SK-N-SH treated with all-trans-retinoic acid at 6 μM for 48 hours (cell line): ENCODE measurements around the gene RAB8A.

Experiments
- ATAC-seq: fragments of 200-7000 bp; cut with Tn5 transposase; 3 replicates; pipeline ENCODE4 v1.9.1; 2020; ENCODE audit warnings: mild to moderate bottlenecking, moderate library complexity
- ARNTL ChIP-seq: fragments of 450-650 bp; formaldehyde crosslinking; IDR thresholded peaks from 2 replicates; pipeline ENCODE4 v1.5.0; 2020; ENCODE audit warnings: low read depth, mild to moderate bottlenecking, moderate library complexity, borderline replicate concordance
- BACH2 ChIP-seq: fragments of 250-450 bp; sonication (Bioruptor Pico); IDR thresholded peaks from 2 replicates; pipeline ENCODE4 v1.9.0; 2021; ENCODE audit warnings: mild to moderate bottlenecking, borderline replicate concordance
- CSDC2 ChIP-seq: fragments of 250-450 bp; sonication (Bioruptor Pico); IDR thresholded peaks from 2 replicates; pipeline ENCODE4 v1.5.0; 2020; ENCODE audit warnings: mild to moderate bottlenecking, moderate library complexity
- ESRRG ChIP-seq: fragments of 250-450 bp; sonication (Bioruptor Pico); IDR thresholded peaks from 2 replicates; pipeline ENCODE4 v1.6.1; 2021; ENCODE audit warnings: mild to moderate bottlenecking
- GLIS3 ChIP-seq: fragments of 250-450 bp; sonication (Bioruptor Pico); IDR thresholded peaks from 2 replicates; pipeline ENCODE4 v1.5.0; 2020; ENCODE audit warnings: mild to moderate bottlenecking, moderate library complexity
- ISL1 ChIP-seq: fragments of 250-450 bp; sonication (Bioruptor Pico); IDR thresholded peaks from 2 replicates; pipeline ENCODE4 v2.1.2; 2022; ENCODE audit warnings: mild to moderate bottlenecking, moderate library complexity
- OSR1 ChIP-seq: fragments of 250-450 bp; sonication (Bioruptor Pico); IDR thresholded peaks from 2 replicates; pipeline ENCODE4 v1.8.0; 2022; ENCODE audit warnings: moderate library complexity, mild to moderate bottlenecking, inconsistent platforms
- PPARA ChIP-seq: fragments of 250-450 bp; sonication (Bioruptor Pico); IDR thresholded peaks from 2 replicates; pipeline ENCODE4 v1.5.0; 2020; ENCODE audit warnings: mild to moderate bottlenecking, borderline replicate concordance
- RARB ChIP-seq: fragments of 250-450 bp; sonication (Bioruptor Pico); IDR thresholded peaks from 2 replicates; pipeline ENCODE4 v1.8.0; 2021; ENCODE audit warnings: mild to moderate bottlenecking, moderate library complexity
- SNAI2 ChIP-seq: fragments of 250-450 bp; sonication (Bioruptor Pico); IDR thresholded peaks from 2 replicates; pipeline ENCODE4 v1.5.0; 2020; ENCODE audit warnings: mild to moderate bottlenecking, moderate library complexity
- TOX ChIP-seq: fragments of 250-450 bp; sonication (Bioruptor Pico); IDR thresholded peaks from 2 replicates; pipeline ENCODE4 v1.8.0; 2021; ENCODE audit warnings: mild to moderate bottlenecking, moderate library complexity, borderline replicate concordance
- ZC3H10 ChIP-seq: fragments of 250-450 bp; sonication (Bioruptor Pico); IDR thresholded peaks from 2 replicates; pipeline ENCODE4 v1.5.1; 2021; ENCODE audit warnings: mild to moderate bottlenecking, moderate library complexity
- ZFP3 ChIP-seq: fragments of 250-450 bp; sonication (Bioruptor Pico); IDR thresholded peaks from 2 replicates; pipeline ENCODE4 v1.5.0; 2020; ENCODE audit warnings: mild to moderate bottlenecking, moderate library complexity
- ZFP30 ChIP-seq: fragments of 450-650 bp; formaldehyde crosslinking; IDR thresholded peaks from 2 replicates; pipeline ENCODE4 v1.5.0; 2022; ENCODE audit warnings: mild to moderate bottlenecking, moderate library complexity
- ZNF565 ChIP-seq: fragments of 450-650 bp; formaldehyde crosslinking; conservative IDR thresholded peaks from 2 replicates; pipeline ENCODE4 v1.5.0; 2020; ENCODE audit warnings: low read depth, mild to moderate bottlenecking, moderate library complexity
- ZNF70 ChIP-seq: fragments of 450-650 bp; formaldehyde crosslinking; IDR thresholded peaks from 2 replicates; pipeline ENCODE4 v1.5.0; 2020; ENCODE audit warnings: mild to moderate bottlenecking, moderate library complexity
- ZNF8 ChIP-seq: fragments of 450-650 bp; formaldehyde crosslinking; IDR thresholded peaks from 2 replicates; pipeline ENCODE4 v1.5.0; 2020; ENCODE audit warnings: mild to moderate bottlenecking, moderate library complexity
- TF ChIP-seq, protein P1 (sequence below): fragments of 250-450 bp; sonication (Bioruptor Pico); IDR thresholded peaks from 2 replicates; pipeline ENCODE4 v1.5.0; 2020; ENCODE audit warnings: mild to moderate bottlenecking, moderate library complexity
- TF ChIP-seq, protein P2 (sequence below): fragments of 250-450 bp; sonication (Bioruptor Pico); IDR thresholded peaks from 2 replicates; pipeline ENCODE4 v1.8.0; 2021; ENCODE audit warnings: low read depth, mild to moderate bottlenecking, moderate library complexity, borderline replicate concordance
- TF ChIP-seq, protein P3 (sequence below): fragments of 250-450 bp; sonication (Bioruptor Pico); IDR thresholded peaks from 2 replicates; pipeline ENCODE4 v1.5.1; 2020; ENCODE audit warnings: low read depth, mild to moderate bottlenecking, moderate library complexity
- TF ChIP-seq, protein P4 (sequence below): fragments of 250-450 bp; sonication (Bioruptor Pico); IDR thresholded peaks from 2 replicates; pipeline ENCODE4 v1.8.0; 2020; ENCODE audit warnings: mild to moderate bottlenecking, moderate library complexity, borderline replicate concordance

The RAB8A gene

DNA sequence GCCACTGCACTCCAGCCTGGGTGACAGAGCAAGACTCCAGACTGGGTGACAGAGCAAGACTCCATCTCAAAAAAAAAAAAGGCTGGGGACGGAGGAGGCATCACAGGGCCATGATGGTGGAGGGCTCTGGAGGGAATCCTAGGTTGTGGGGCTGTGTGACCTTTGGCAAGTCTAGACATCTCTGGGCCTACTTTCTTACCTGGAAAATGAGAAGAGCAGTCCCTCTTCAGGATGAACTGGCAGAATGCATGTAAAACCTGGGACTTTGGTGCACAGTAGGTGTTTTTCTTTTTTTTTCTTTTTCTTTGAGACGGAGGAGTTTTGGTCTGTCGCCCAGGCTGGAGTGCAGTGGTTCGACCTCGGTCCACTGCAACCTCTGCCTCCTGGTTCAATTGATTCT is 48.0 kb downstream of the RAB8A start (continued):
- TF ChIP-seq, protein P1, sequence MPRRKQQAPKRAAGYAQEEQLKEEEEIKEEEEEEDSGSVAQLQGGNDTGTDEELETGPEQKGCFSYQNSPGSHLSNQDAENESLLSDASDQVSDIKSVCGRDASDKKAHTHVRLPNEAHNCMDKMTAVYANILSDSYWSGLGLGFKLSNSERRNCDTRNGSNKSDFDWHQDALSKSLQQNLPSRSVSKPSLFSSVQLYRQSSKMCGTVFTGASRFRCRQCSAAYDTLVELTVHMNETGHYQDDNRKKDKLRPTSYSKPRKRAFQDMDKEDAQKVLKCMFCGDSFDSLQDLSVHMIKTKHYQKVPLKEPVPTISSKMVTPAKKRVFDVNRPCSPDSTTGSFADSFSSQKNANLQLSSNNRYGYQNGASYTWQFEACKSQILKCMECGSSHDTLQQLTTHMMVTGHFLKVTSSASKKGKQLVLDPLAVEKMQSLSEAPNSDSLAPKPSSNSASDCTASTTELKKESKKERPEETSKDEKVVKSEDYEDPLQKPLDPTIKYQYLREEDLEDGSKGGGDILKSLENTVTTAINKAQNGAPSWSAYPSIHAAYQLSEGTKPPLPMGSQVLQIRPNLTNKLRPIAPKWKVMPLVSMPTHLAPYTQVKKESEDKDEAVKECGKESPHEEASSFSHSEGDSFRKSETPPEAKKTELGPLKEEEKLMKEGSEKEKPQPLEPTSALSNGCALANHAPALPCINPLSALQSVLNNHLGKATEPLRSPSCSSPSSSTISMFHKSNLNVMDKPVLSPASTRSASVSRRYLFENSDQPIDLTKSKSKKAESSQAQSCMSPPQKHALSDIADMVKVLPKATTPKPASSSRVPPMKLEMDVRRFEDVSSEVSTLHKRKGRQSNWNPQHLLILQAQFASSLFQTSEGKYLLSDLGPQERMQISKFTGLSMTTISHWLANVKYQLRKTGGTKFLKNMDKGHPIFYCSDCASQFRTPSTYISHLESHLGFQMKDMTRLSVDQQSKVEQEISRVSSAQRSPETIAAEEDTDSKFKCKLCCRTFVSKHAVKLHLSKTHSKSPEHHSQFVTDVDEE (CRISPR knock-in tag) = no peak
- no peak for TF ChIP-seq ZNF70 (CRISPR knock-in tag)
- TF ChIP-seq BACH2 (CRISPR knock-in tag) = no peak

DNA sequence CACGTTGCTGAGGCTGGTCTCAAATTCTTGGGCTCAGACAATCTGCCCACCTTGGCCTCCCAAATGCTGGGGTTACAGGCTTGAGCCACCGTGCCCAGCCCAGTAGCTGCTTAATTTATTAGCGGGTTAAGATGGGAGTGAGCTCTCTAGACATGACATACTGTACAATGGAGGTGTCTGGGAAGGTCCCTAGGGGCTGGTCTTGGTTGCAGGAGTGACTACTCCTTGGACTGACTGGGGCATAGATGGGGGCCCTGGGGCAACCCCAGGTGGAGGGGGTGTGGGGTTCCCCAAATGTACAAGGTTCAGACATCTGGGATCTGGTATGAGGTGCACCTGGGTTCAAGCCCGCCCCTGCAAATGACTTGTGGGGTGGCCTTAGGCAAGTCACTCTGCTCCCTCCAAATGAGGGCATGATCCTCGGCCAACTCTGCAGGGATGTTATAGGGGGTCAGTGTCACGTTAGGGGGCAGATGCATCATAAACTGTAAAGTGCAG is 48.8 kb downstream of the RAB8A start:
- TF ChIP-seq ZNF8 (CRISPR knock-in tag) (no peak), ZFP30 (CRISPR knock-in tag) (no peak), ZNF565 (no peak), ISL1 (CRISPR knock-in tag) (no peak), RARB (CRISPR knock-in tag) (no peak), OSR1 (CRISPR knock-in tag) (no peak), ARNTL (CRISPR knock-in tag) (no peak), CSDC2 (no peak), TOX (CRISPR knock-in tag) (no peak), PPARA (CRISPR knock-in tag) (no peak), ZFP3 (CRISPR knock-in tag) (no peak), ESRRG (CRISPR knock-in tag) (no peak), ZNF70 (CRISPR knock-in tag) (no peak), ZC3H10 (CRISPR knock-in tag) (no peak)
- TF ChIP-seq, protein P1 (CRISPR knock-in tag) = no peak
- TF ChIP-seq, protein P2, sequence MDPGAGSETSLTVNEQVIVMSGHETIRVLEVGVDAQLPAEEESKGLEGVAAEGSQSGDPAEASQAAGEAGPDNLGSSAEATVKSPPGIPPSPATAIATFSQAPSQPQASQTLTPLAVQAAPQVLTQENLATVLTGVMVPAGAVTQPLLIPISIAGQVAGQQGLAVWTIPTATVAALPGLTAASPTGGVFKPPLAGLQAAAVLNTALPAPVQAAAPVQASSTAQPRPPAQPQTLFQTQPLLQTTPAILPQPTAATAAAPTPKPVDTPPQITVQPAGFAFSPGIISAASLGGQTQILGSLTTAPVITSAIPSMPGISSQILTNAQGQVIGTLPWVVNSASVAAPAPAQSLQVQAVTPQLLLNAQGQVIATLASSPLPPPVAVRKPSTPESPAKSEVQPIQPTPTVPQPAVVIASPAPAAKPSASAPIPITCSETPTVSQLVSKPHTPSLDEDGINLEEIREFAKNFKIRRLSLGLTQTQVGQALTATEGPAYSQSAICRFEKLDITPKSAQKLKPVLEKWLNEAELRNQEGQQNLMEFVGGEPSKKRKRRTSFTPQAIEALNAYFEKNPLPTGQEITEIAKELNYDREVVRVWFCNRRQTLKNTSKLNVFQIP (CRISPR knock-in tag) = no peak
- TF ChIP-seq, protein P3, sequence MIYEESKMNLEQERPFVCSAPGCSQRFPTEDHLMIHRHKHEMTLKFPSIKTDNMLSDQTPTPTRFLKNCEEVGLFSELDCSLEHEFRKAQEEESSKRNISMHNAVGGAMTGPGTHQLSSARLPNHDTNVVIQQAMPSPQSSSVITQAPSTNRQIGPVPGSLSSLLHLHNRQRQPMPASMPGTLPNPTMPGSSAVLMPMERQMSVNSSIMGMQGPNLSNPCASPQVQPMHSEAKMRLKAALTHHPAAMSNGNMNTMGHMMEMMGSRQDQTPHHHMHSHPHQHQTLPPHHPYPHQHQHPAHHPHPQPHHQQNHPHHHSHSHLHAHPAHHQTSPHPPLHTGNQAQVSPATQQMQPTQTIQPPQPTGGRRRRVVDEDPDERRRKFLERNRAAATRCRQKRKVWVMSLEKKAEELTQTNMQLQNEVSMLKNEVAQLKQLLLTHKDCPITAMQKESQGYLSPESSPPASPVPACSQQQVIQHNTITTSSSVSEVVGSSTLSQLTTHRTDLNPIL (CRISPR knock-in tag) = no peak
- TF ChIP-seq, protein P4, sequence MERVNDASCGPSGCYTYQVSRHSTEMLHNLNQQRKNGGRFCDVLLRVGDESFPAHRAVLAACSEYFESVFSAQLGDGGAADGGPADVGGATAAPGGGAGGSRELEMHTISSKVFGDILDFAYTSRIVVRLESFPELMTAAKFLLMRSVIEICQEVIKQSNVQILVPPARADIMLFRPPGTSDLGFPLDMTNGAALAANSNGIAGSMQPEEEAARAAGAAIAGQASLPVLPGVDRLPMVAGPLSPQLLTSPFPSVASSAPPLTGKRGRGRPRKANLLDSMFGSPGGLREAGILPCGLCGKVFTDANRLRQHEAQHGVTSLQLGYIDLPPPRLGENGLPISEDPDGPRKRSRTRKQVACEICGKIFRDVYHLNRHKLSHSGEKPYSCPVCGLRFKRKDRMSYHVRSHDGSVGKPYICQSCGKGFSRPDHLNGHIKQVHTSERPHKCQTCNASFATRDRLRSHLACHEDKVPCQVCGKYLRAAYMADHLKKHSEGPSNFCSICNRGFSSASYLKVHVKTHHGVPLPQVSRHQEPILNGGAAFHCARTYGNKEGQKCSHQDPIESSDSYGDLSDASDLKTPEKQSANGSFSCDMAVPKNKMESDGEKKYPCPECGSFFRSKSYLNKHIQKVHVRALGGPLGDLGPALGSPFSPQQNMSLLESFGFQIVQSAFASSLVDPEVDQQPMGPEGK (CRISPR knock-in tag) = no peak
- TF ChIP-seq, all 23 proteins: peak for 0
- no peak for ATAC-seq

DNA sequence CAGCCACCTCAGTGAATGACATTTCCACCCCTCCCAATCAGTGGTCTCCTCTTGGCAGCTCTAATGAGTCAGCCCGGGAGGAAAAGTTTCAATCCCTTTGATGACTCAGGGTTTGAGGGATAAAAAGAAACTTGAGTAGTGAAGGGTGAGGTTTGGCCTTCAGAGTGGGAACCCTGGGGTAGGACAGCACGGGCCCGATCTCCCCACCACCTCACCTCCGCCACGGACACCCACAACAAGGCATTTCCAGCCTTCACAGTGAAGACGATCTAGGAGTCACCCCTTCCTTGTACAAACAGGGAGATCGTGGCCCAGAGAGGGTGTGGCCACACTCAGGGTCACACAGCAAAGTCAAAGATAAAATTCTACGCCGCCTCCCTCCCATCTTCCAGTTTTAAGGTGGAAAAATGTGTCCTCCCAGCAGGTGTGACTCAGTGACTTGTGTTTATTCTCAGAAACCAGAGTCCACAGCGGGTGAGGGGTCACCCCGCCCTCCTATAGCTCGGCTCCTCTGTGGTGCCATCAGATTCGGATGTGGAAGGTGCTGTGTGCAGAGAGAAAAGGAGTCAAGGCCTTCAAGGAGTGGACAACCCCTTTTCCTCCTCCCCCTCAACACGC is 49.4 kb downstream of the RAB8A start:
- ATAC-seq = peak; percentile 71
- TF ChIP-seq, protein P2 (CRISPR knock-in tag) = no peak
- TF ChIP-seq GLIS3 (CRISPR knock-in tag) (no peak), RARB (CRISPR knock-in tag) (no peak), ZC3H10 (CRISPR knock-in tag) (no peak), PPARA (CRISPR knock-in tag) (no peak), ZFP30 (CRISPR knock-in tag) (no peak), SNAI2 (CRISPR knock-in tag) (no peak), TOX (CRISPR knock-in tag) (no peak), ISL1 (CRISPR knock-in tag) (no peak), ZNF8 (CRISPR knock-in tag) (no peak)
- TF ChIP-seq, protein P4 (CRISPR knock-in tag) = no peak
